HG03442 (cell line): ENCODE measurements around the gene ABCA9.

Source experiments
- ATAC-seq: cut with Tn5 transposase; IDR thresholded peaks from one replicate; pipeline ENCODE4 v1.9.1; 2021; ENCODE audit warnings: mild to moderate bottlenecking, moderate library complexity; ENCODE audit not compliant: unreplicated experiment

The ABCA9 gene

GRCh38 chr17:69069226-69069750 is 8.6 kb upstream of the ABCA9 start:
- ATAC-seq: no peak

GRCh38 chr17:69067274-69068047 is 6.7 kb upstream of the ABCA9 start:
- no peak for ATAC-seq

GRCh38 chr17:69066482-69066881 is 5.8 kb upstream of the ABCA9 start:
- no peak for ATAC-seq

- ATAC-seq: no peak
These were observed 4.4 kb upstream of the ABCA9 start for GRCh38 chr17:69065113-69065512.

- no peak for ATAC-seq
These were observed 3.7 kb upstream of the ABCA9 start for GRCh38 chr17:69064476-69064875.

- ATAC-seq: no peak
These were observed 3.3 kb upstream of the ABCA9 start for GRCh38 chr17:69064001-69064400.

- no peak for ATAC-seq
These were observed 2.3 kb upstream of the ABCA9 start for GRCh38 chr17:69062860-69063581.

GRCh38 chr17:69061721-69062556 is 1.2 kb upstream of the ABCA9 start:
- ATAC-seq: no peak

GRCh38 chr17:69059458-69060175 is 1.1 kb downstream of the ABCA9 start:
- no peak for ATAC-seq

- no peak for ATAC-seq
These were observed 2.6 kb downstream of the ABCA9 start for GRCh38 chr17:69058165-69058564.

GRCh38 chr17:69057280-69057679 is 3.4 kb downstream of the ABCA9 start:
- no peak for ATAC-seq

GRCh38 chr17:69056179-69056823 is 4.4 kb downstream of the ABCA9 start:
- no peak for ATAC-seq

- no peak for ATAC-seq
These were observed 5.4 kb downstream of the ABCA9 start for GRCh38 chr17:69055334-69055733.

GRCh38 chr17:69050999-69051775 is 9.5 kb downstream of the ABCA9 start:
- ATAC-seq: no peak

- ATAC-seq: no peak
These were observed 12.1 kb downstream of the ABCA9 start for GRCh38 chr17:69048634-69049033.

GRCh38 chr17:69047368-69048263 is 13.1 kb downstream of the ABCA9 start:
- ATAC-seq: no peak

- no peak for ATAC-seq
These were observed 14.5 kb downstream of the ABCA9 start for GRCh38 chr17:69046121-69046807.

GRCh38 chr17:69045646-69046045 is 15.1 kb downstream of the ABCA9 start:
- ATAC-seq: no peak
